NCI-H460 (cell line): ENCODE data around the gene HMGN3. TPM values are rescaled to one million over a fixed set of nuclear protein-coding genes. Genes with fewer than 3 reads are reported as not detected.
"Not testable (repeated sequence)": the region's sequence is repeated elsewhere in the genome, so short reads cannot be mapped to it uniquely, and the experiment has no call there.

Experiments
- DNase-seq: peaks from one replicate; pipeline ENCODE4 v3.0.0-alpha.2; 2016; ENCODE audit warnings: low read depth; ENCODE audit errors: extremely low read depth
- polyA plus RNA-seq: library from polyadenylated mRNA; depleted of rRNA; stranded (reverse); fragments of >200 nt; gene quantifications from 2 replicates; pipeline ENCODE4 v1.2.3, GENCODE V29; 2014; cell fraction: nucleus; rRNA removed
- total RNA-seq: library from RNA; depleted of rRNA; stranded (reverse); fragments of >200 nt; shearing (Covaris generic); gene quantifications from 2 replicates; pipeline ENCODE4 v1.2.3, GENCODE V29; 2014; rRNA removed

The HMGN3 gene
- total RNA-seq, result 55.2 and 57.3 TPM in 2 replicates
- 45.1 and 60.1 TPM in 2 replicates for polyA plus RNA-seq

GRCh38 chr6:79234150-79235022 lies at the start of gene HMGN3:
Gene HMGN3, minus strand, starts transcription at chr6:79234682.
- DNase-seq, result peak; percentile 82

GRCh38 chr6:79280756-79281155 lies 46.3 kb upstream of the HMGN3 start:
- DNase-seq, result no peak

GRCh38 chr6:79277109-79277508 lies 42.6 kb upstream of the HMGN3 start:
- DNase-seq, result no peak

- DNase-seq, result no peak
Observed at GRCh38 chr6:79269877-79270276, 35.4 kb upstream of the HMGN3 start.

GRCh38 chr6:79267128-79267527 lies 32.6 kb upstream of the HMGN3 start:
- DNase-seq, result no peak

- DNase-seq, result no peak
Observed at GRCh38 chr6:79266051-79266450, 31.6 kb upstream of the HMGN3 start.

- no peak for DNase-seq
Observed at GRCh38 chr6:79263359-79263758, 28.9 kb upstream of the HMGN3 start.

GRCh38 chr6:79261666-79262065 lies 27.2 kb upstream of the HMGN3 start:
- DNase-seq, result no peak

GRCh38 chr6:79260772-79261171 lies 26.3 kb upstream of the HMGN3 start:
- no peak for DNase-seq

- no peak for DNase-seq
Observed at GRCh38 chr6:79257381-79258205, 23.1 kb upstream of the HMGN3 start.

- not testable (repeated sequence) for DNase-seq
Observed at GRCh38 chr6:79256770-79257169, 22.3 kb upstream of the HMGN3 start.

- DNase-seq, result not testable (repeated sequence)
Observed at GRCh38 chr6:79255086-79255485, 20.6 kb upstream of the HMGN3 start.

GRCh38 chr6:79250559-79250958 lies 16.1 kb upstream of the HMGN3 start:
- DNase-seq, result no peak

GRCh38 chr6:79250107-79250514 lies 15.6 kb upstream of the HMGN3 start:
- DNase-seq, result no peak

GRCh38 chr6:79249136-79249535 lies 14.7 kb upstream of the HMGN3 start:
- no peak for DNase-seq

GRCh38 chr6:79246891-79247290 lies 12.4 kb upstream of the HMGN3 start:
- no peak for DNase-seq

GRCh38 chr6:79241228-79241627 lies 6.7 kb upstream of the HMGN3 start:
- DNase-seq, result no peak

- no peak for DNase-seq
Observed at GRCh38 chr6:79240509-79240908, 6.0 kb upstream of the HMGN3 start.

- DNase-seq, result no peak
Observed at GRCh38 chr6:79239536-79240168, 5.2 kb upstream of the HMGN3 start.

- DNase-seq, result no peak
Observed at GRCh38 chr6:79238919-79239318, 4.4 kb upstream of the HMGN3 start.

GRCh38 chr6:79236711-79237110 lies 2.2 kb upstream of the HMGN3 start:
- no peak for DNase-seq
